ENCODE results near the gene KCNH1.

Gene KCNH1

GRCh38 chr1:210746024-210746731 lies 387.8 kb downstream of the KCNH1 start:
- Histone ChIP-seq H3K9ac (ENCODE audit: low read depth, low read length) (no peak overlapping the region), H3K36me3 (ENCODE audit: insufficient read depth, low read depth, low read length) (no peaks in the 10 kb centered on the region), H3K4me1 (ENCODE audit: insufficient read depth, low read length) (no peaks in the 10 kb centered on the region), H3K4me3 (ENCODE audit: low read length) (no peak overlapping the region), H3K27me3 (ENCODE audit: insufficient read depth, low read length) (no peaks in the 10 kb centered on the region), H3K27ac (ENCODE audit: low read length) (no peak overlapping the region), H3K9me3 (ENCODE audit: insufficient read depth, low read depth, low read length) (no peaks in the 10 kb centered on the region)

DNA sequence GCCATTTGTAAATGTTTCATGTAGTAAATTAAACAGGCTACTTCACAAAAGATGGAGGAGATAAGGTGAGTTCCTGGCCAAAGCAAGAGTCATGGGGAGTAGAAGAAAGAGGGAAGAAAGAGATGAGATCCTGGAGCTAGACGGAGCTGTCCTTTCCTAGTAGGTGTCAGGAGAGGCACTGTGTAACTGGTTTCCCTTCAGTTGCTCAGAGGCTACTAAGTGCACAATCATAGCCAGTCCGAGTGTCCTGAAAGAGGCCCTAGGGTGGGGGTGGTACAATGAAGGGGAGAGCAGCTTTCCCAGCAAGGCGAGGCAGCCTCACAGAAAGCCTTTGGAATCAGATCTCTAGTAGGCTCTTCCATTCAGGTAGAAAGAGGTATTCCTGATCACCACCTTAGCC lies 390.9 kb downstream of the KCNH1 start:
- H3K9me3 ChIP-seq (ENCODE audit: insufficient read depth, low read depth, low read length): no peaks in the 10 kb centered on the region
- H3K27me3 ChIP-seq (ENCODE audit: insufficient read depth, low read length): no peaks in the 10 kb centered on the region
- H3K4me1 ChIP-seq (ENCODE audit: insufficient read depth, low read length): no peaks in the 10 kb centered on the region
- no peak overlapping the region for H3K9ac ChIP-seq (ENCODE audit: low read depth, low read length)
- H3K27ac ChIP-seq (ENCODE audit: low read length): no peak overlapping the region
- no peak overlapping the region for H3K4me3 ChIP-seq (ENCODE audit: low read length)
- H3K36me3 ChIP-seq (ENCODE audit: insufficient read depth, low read depth, low read length): no peaks in the 10 kb centered on the region

DNA sequence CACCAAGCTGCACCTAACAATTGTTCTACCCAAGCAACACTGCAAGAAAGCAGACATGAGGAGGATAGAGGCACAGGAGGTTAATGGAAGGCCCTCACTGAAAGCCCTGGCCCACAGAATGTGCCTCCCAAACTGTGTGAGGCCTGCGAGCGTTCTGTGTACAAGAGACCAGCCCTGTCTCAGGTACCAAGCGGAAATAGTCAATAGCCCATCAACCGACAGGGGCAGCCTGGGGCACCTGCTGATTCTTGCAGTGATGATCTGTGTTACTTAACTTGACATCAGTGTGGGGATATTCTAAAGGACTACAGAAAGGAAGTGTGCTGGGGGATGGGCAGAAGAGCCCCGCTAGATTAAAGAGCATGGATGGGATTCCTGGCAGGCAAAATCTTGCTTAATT lies 392.4 kb downstream of the KCNH1 start:
- Histone ChIP-seq H3K27me3 (ENCODE audit: insufficient read depth, low read length) (no peaks in the 10 kb centered on the region), H3K36me3 (ENCODE audit: insufficient read depth, low read depth, low read length) (no peaks in the 10 kb centered on the region), H3K9ac (ENCODE audit: low read depth, low read length) (no peak overlapping the region), H3K9me3 (ENCODE audit: insufficient read depth, low read depth, low read length) (no peaks in the 10 kb centered on the region), H3K4me3 (ENCODE audit: low read length) (no peak overlapping the region), H3K4me1 (ENCODE audit: insufficient read depth, low read length) (0 out of 2 replicates have a peak, but pooled peaks cover 3% of the 10 kb centered on the region), H3K27ac (ENCODE audit: low read length) (no peak overlapping the region)

- no peaks in the 10 kb centered on the region for H3K9me3 ChIP-seq (ENCODE audit: insufficient read depth, low read depth, low read length)
- no peak overlapping the region for H3K4me3 ChIP-seq (ENCODE audit: low read length)
- 0 out of 2 replicates have a peak, but pooled peaks cover 3% of the 10 kb centered on the region for H3K4me1 ChIP-seq (ENCODE audit: insufficient read depth, low read length)
- no peaks in the 10 kb centered on the region for H3K36me3 ChIP-seq (ENCODE audit: insufficient read depth, low read depth, low read length)
- no peak overlapping the region for H3K27ac ChIP-seq (ENCODE audit: low read length)
- no peak overlapping the region for H3K9ac ChIP-seq (ENCODE audit: low read depth, low read length)
- no peaks in the 10 kb centered on the region for H3K27me3 ChIP-seq (ENCODE audit: insufficient read depth, low read length)
These were observed 394.3 kb downstream of the KCNH1 start for GRCh38 chr1:210739627-210740026.

DNA sequence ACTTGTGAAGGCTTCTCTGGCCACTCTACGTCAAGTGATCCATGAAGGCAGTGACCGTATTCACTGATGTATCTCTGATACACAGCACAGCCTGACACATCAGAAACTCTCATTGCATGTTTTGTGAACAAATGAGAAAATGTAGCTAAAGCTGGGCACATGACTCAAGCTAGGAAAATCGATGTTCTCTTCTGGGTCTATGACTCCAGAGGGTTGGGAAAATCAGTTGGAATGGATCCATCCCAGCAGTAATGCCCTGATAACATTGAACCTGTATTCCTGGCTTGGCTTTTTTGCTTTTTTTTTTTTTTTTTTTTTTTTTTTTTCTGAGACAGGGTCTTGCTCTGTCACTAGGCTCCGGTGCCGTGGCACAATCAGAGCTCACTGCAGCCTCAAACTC lies 395.7 kb downstream of the KCNH1 start:
- Histone ChIP-seq H3K27ac (ENCODE audit: low read length) (no peak overlapping the region), H3K36me3 (ENCODE audit: insufficient read depth, low read depth, low read length) (no peaks in the 10 kb centered on the region), H3K4me1 (ENCODE audit: insufficient read depth, low read length) (0 out of 2 replicates have a peak, but pooled peaks cover 3% of the 10 kb centered on the region), H3K9ac (ENCODE audit: low read depth, low read length) (no peak overlapping the region), H3K27me3 (ENCODE audit: insufficient read depth, low read length) (no peaks in the 10 kb centered on the region), H3K9me3 (ENCODE audit: insufficient read depth, low read depth, low read length) (no peaks in the 10 kb centered on the region), H3K4me3 (ENCODE audit: low read length) (no peak overlapping the region)

DNA sequence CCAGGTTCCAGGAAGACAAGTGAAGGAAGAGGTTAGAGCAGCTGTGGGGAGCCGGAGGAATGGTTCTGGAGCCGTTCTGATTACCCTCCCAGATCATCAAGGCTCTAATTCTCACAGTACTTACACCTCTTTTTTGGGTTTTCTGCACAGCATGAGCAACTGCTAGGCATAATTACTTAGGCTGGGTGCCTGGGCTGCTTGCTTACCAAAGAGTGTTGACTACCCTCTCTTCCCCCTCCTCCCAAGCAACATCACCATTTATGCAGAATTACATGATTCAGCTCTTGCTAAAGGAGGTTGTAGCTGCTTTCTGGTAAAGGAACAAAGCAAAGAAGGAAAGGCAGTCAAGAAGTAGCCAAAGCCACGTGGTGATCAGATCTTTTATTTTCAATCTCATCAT lies 397.2 kb downstream of the KCNH1 start:
- Histone ChIP-seq H3K36me3 (ENCODE audit: insufficient read depth, low read depth, low read length) (no peaks in the 10 kb centered on the region), H3K9me3 (ENCODE audit: insufficient read depth, low read depth, low read length) (no peaks in the 10 kb centered on the region), H3K4me1 (ENCODE audit: insufficient read depth, low read length) (0 out of 2 replicates have a peak, but pooled peaks cover 3% of the 10 kb centered on the region), H3K27me3 (ENCODE audit: insufficient read depth, low read length) (no peaks in the 10 kb centered on the region), H3K4me3 (ENCODE audit: low read length) (no peak overlapping the region), H3K27ac (ENCODE audit: low read length) (no peak overlapping the region), H3K9ac (ENCODE audit: low read depth, low read length) (no peak overlapping the region)

- Histone ChIP-seq H3K9ac (ENCODE audit: low read depth, low read length) (no peak overlapping the region), H3K9me3 (ENCODE audit: insufficient read depth, low read depth, low read length) (no peaks in the 10 kb centered on the region), H3K36me3 (ENCODE audit: insufficient read depth, low read depth, low read length) (no peaks in the 10 kb centered on the region), H3K4me3 (ENCODE audit: low read length) (no peak overlapping the region), H3K27me3 (ENCODE audit: insufficient read depth, low read length) (no peaks in the 10 kb centered on the region), H3K27ac (ENCODE audit: low read length) (no peak overlapping the region), H3K4me1 (ENCODE audit: insufficient read depth, low read length) (0 out of 2 replicates have a peak, but pooled peaks cover 5% of the 10 kb centered on the region)
These were observed 402.4 kb downstream of the KCNH1 start for GRCh38 chr1:210731597-210731996.

DNA sequence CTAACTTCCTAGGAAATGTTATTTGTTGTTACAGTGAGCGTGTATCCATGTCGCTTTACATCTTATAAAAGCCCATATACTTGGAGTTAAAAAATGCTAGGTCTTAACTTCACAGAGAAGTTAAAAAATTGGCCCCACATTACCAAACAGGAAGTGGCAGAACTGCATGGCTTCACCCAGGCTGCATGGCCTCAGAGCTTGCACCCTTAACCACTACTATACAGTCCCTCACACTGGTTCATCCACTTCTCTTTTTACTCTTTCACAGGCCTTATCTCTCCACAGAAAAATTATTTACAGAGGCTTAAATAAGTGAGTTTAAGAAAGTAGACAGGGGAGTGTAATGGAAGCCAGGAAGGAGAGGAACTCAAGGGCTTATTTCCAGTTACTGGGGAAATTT lies 402.8 kb downstream of the KCNH1 start:
- 0 out of 2 replicates have a peak, but pooled peaks cover 5% of the 10 kb centered on the region for H3K4me1 ChIP-seq (ENCODE audit: insufficient read depth, low read length)
- no peaks in the 10 kb centered on the region for H3K36me3 ChIP-seq (ENCODE audit: insufficient read depth, low read depth, low read length)
- H3K9me3 ChIP-seq (ENCODE audit: insufficient read depth, low read depth, low read length): no peaks in the 10 kb centered on the region
- H3K27me3 ChIP-seq (ENCODE audit: insufficient read depth, low read length): no peaks in the 10 kb centered on the region
- H3K9ac ChIP-seq (ENCODE audit: low read depth, low read length): no peak overlapping the region
- no peak overlapping the region for H3K4me3 ChIP-seq (ENCODE audit: low read length)
- H3K27ac ChIP-seq (ENCODE audit: low read length): no peak overlapping the region

DNA sequence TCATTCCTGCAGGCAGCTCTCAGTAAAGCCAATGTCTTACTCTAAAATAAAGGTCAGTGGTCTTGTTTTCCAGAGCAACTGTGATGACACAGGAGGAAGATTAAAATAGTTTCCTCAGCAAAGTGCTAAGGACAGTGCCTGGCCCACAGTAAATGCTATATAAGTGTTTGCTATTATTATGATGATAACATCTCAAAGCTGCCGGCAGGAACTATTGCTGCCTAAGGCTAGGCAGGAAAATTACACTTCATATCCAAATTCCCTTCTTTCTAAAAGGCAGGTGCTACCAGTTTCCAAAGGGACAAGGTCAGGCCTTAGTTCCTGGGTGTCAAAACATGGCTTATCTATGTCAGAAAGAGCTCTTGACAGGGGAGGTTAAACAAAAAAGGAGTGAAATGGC lies 403.9 kb downstream of the KCNH1 start:
- H3K27ac ChIP-seq (ENCODE audit: low read length): no peak overlapping the region
- no peak overlapping the region for H3K9ac ChIP-seq (ENCODE audit: low read depth, low read length)
- no peaks in the 10 kb centered on the region for H3K36me3 ChIP-seq (ENCODE audit: insufficient read depth, low read depth, low read length)
- H3K27me3 ChIP-seq (ENCODE audit: insufficient read depth, low read length): no peaks in the 10 kb centered on the region
- no peaks in the 10 kb centered on the region for H3K9me3 ChIP-seq (ENCODE audit: insufficient read depth, low read depth, low read length)
- 0 out of 2 replicates have a peak, but pooled peaks cover 5% of the 10 kb centered on the region for H3K4me1 ChIP-seq (ENCODE audit: insufficient read depth, low read length)
- no peak overlapping the region for H3K4me3 ChIP-seq (ENCODE audit: low read length)

DNA sequence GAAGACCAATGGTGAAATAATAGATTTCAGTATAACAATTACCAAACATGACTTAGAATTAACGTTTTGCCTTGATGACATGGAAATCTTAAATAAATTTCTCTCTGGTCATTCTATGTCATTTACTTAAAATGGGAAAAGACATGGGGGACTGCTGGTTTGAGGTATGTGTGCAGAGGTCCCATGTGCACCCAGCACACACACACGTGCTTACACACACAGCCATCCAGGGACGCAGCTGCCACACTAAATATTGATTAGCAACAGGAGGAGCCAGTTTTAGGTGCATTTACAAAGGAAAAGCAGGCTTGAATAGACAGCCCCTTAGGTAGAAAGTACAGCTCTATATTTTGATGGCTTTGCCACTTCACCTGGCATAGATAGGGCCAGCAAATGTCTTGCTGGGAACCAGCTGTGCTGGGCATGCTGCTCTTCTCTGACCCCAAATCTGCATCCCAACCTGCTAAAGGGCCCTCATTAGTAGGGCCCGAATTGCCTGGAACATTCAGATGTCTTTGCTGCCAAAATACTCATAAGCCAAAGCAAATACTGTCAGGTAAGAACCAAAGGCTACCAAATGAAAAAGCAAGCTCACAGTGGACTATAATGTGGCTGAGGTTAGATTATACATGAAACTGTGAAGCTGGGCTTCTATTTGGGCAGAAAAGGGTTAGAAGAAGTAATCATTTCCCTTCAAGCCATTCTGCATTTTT lies 405.4 kb downstream of the KCNH1 start:
- H3K4me3 ChIP-seq (ENCODE audit: low read length): no peak overlapping the region
- H3K4me1 ChIP-seq (ENCODE audit: insufficient read depth, low read length): 0 out of 2 replicates have a peak, but pooled peaks cover 5% of the 10 kb centered on the region
- no peaks in the 10 kb centered on the region for H3K9me3 ChIP-seq (ENCODE audit: insufficient read depth, low read depth, low read length)
- H3K27ac ChIP-seq (ENCODE audit: low read length): no peak overlapping the region
- H3K27me3 ChIP-seq (ENCODE audit: insufficient read depth, low read length): no peaks in the 10 kb centered on the region
- no peaks in the 10 kb centered on the region for H3K36me3 ChIP-seq (ENCODE audit: insufficient read depth, low read depth, low read length)
- H3K9ac ChIP-seq (ENCODE audit: low read depth, low read length): no peak overlapping the region

DNA sequence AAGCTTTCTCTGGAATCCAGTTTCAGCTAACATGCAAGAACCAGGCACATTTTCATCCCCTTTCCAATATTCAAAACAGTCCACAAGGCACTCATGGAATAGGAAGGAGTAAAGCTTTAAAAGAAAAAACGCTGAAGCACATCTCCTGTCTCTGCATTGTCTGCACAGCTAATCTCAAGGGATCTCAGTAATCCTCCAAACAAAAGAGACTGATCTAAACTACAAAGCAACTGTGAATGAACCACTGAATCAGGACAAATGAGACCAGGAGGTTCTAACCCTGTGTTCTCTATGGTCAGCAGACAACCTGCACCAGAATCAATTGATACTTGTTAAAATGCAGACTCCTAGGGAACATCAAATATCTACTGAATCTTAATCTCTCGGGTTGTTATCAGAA lies 406.2 kb downstream of the KCNH1 start:
- H3K36me3 ChIP-seq (ENCODE audit: insufficient read depth, low read depth, low read length): no peaks in the 10 kb centered on the region
- H3K27me3 ChIP-seq (ENCODE audit: insufficient read depth, low read length): no peaks in the 10 kb centered on the region
- no peaks in the 10 kb centered on the region for H3K9me3 ChIP-seq (ENCODE audit: insufficient read depth, low read depth, low read length)
- H3K27ac ChIP-seq (ENCODE audit: low read length): no peak overlapping the region
- H3K4me1 ChIP-seq (ENCODE audit: insufficient read depth, low read length): 0 out of 2 replicates have a peak, but pooled peaks cover 5% of the 10 kb centered on the region
- no peak overlapping the region for H3K9ac ChIP-seq (ENCODE audit: low read depth, low read length)
- H3K4me3 ChIP-seq (ENCODE audit: low read length): no peak overlapping the region

- no peaks in the 10 kb centered on the region for H3K9me3 ChIP-seq (ENCODE audit: insufficient read depth, low read depth, low read length)
- H3K36me3 ChIP-seq (ENCODE audit: insufficient read depth, low read depth, low read length): no peaks in the 10 kb centered on the region
- no peak overlapping the region for H3K27ac ChIP-seq (ENCODE audit: low read length)
- no peak overlapping the region for H3K4me3 ChIP-seq (ENCODE audit: low read length)
- H3K9ac ChIP-seq (ENCODE audit: low read depth, low read length): no peak overlapping the region
- no peaks in the 10 kb centered on the region for H3K27me3 ChIP-seq (ENCODE audit: insufficient read depth, low read length)
- 0 out of 2 replicates have a peak, but pooled peaks cover 5% of the 10 kb centered on the region for H3K4me1 ChIP-seq (ENCODE audit: insufficient read depth, low read length)
These were observed 407.3 kb downstream of the KCNH1 start for GRCh38 chr1:210726621-210727020.
